Smooth muscle cell (in vitro differentiated cells): ENCODE measurements around the gene WWP2. TPM values are rescaled to one million over a fixed set of nuclear protein-coding genes. Genes with fewer than 3 reads are reported as not detected.
"Not testable (repeated sequence)": the region's sequence is repeated elsewhere in the genome, so short reads cannot be mapped to it uniquely, and the experiment has no call there.

Source experiments
- DNase-seq: peaks from one replicate; lab custom pipeline; 2025; ENCODE audit not compliant: unreplicated experiment; lab: John Stamatoyannopoulos, UW
- H2AFZ ChIP-seq: fragments of 200-600 bp; sonication (generic); 2 replicates; pipeline ENCODE4 v1.6.0; 2016; ENCODE audit warnings: antibody characterized with exemption, low read depth, mild to moderate bottlenecking
- H3F3A ChIP-seq: fragments of 200-600 bp; sonication (generic); 2 replicates; pipeline ENCODE4 v1.6.0; 2017; ENCODE audit warnings: antibody characterized with exemption, low read depth
- H3K27ac ChIP-seq: fragments of 200-600 bp; sonication (generic); 2 replicates; pipeline ENCODE4 v1.5.1; 2016; ENCODE audit warnings: low read depth, mild to moderate bottlenecking
- H3K27me3 ChIP-seq: fragments of 200-600 bp; sonication (generic); 2 replicates; pipeline ENCODE4 v1.6.1; 2016; ENCODE audit warnings: low read depth, mild to moderate bottlenecking
- H3K36me3 ChIP-seq: fragments of 200-600 bp; sonication (generic); 2 replicates; pipeline ENCODE4 v1.5.1; 2016; ENCODE audit warnings: low read depth
- H3K4me1 ChIP-seq: fragments of 200-600 bp; sonication (generic); 2 replicates; pipeline ENCODE4 v1.5.1; 2016; ENCODE audit warnings: low read depth
- H3K4me2 ChIP-seq: fragments of 200-600 bp; sonication (generic); 2 replicates; pipeline ENCODE4 v1.6.0; 2016; ENCODE audit warnings: mild to moderate bottlenecking
- H3K4me3 ChIP-seq: fragments of 200-600 bp; sonication (generic); 2 replicates; pipeline ENCODE4 v1.5.1; 2016; ENCODE audit warnings: mild to moderate bottlenecking
- H3K79me2 ChIP-seq: fragments of 200-600 bp; sonication (generic); 2 replicates; pipeline ENCODE4 v1.6.0; 2016; ENCODE audit warnings: low read depth, mild to moderate bottlenecking
- H3K9ac ChIP-seq: fragments of 200-600 bp; sonication (generic); 2 replicates; pipeline ENCODE4 v1.6.0; 2016; ENCODE audit warnings: low read depth
- H3K9me3 ChIP-seq: fragments of 200-600 bp; sonication (generic); replicated peaks from 2 replicates; pipeline ENCODE4 v1.5.1; 2016; ENCODE audit warnings: low read depth
- H4K20me1 ChIP-seq: fragments of 200-600 bp; sonication (generic); 2 replicates; pipeline ENCODE4 v1.6.0; 2016; ENCODE audit warnings: low read depth
- WGBS: methylation state at CpG from one replicate; pipeline ENCODE4 v1.1.7; 2016; ENCODE audit warnings: low lambda C conversion rate; 5-methylcytosine and 5-hydroxymethylcytosine counted together
- polyA plus RNA-seq: library from polyadenylated mRNA; unstranded; fragments of >200 nt; fragmentation: Nextera tagmentation; extraction: Ambion mirVana; gene quantifications from 2 replicates; pipeline ENCODE4 v1.2.1, GENCODE V29; 2016
- total RNA-seq: library from RNA; depleted of rRNA; stranded (reverse); fragments of >200 nt; gene quantifications from 2 replicates; pipeline ENCODE4 v1.2.3, GENCODE V29; 2014
- TF ChIP-seq, protein P1 (sequence below): fragments of 200-600 bp; sonication (generic); IDR thresholded peaks from 2 replicates; pipeline ENCODE4 v1.5.1; 2017; ENCODE audit warnings: borderline replicate concordance, mild to moderate bottlenecking, antibody characterized with exemption; ENCODE audit not compliant: insufficient read depth, poor library complexity, severe bottlenecking

Gene WWP2
- total and polyA plus RNA-seq, 2 experiments from 2014 or later, result 7.8 to 9.0 TPM

DNA sequence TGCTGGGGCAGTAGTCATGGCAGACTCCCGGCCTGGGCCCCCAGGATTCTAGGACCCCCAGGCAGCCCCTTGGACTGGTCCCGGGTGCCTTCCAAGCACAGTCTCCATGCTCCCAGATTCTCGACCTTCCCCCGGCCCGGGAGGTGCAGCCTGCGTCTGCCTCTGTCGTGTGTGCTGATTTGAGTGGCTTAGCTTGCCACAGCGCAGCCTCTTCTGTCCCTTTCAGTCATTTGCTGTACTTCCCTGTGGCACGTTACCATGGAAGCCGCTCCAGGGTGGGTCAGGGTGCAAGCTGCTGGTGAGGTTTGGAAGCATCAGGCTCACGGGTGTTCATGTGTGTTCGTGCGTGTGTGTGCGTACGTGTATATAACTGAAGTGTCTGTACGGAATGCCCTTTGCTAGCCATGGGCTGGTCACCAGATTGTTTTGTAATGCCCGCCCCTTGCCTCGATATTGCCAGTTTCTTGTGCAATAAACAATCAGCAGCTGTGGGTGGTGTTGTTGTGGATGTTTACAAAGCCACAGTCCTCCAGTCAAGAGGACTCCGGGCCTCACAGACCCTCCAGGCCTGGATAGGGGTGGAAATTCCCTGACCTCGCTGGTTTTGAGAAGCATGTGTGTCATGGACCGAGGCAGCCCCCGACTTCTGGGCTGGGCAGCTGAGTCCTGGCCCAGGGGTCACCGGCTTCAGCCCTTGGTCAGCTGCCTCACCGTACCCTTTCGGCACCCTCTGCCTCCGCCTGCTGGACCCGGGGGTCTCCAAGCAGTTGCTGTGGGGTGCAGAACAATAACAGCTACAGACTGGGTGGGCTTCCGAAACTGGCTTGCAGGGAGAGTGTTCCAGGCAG is 179.3 kb downstream of the WWP2 start:
- Histone ChIP-seq H2AFZ (no peak overlapping the region), H3K79me2 (no peaks in the 10 kb centered on the region), H3K27me3 (no peaks in the 10 kb centered on the region), H3K4me2 (no peak overlapping the region), H3K9me3 (no peaks in the 10 kb centered on the region), H3K4me3 (no peak overlapping the region), H3K4me1 (peaks cover 3% of the 10 kb centered on the region), H3K36me3 (no peaks in the 10 kb centered on the region), H3F3A (no peaks in the 10 kb centered on the region), H3K9ac (no peak overlapping the region), H3K27ac (no peak overlapping the region), H4K20me1 (no peaks in the 10 kb centered on the region)
- no peak for DNase-seq
- 93% methylated on average over 28 of the region's 28 CpGs for WGBS
- TF ChIP-seq, protein P1, sequence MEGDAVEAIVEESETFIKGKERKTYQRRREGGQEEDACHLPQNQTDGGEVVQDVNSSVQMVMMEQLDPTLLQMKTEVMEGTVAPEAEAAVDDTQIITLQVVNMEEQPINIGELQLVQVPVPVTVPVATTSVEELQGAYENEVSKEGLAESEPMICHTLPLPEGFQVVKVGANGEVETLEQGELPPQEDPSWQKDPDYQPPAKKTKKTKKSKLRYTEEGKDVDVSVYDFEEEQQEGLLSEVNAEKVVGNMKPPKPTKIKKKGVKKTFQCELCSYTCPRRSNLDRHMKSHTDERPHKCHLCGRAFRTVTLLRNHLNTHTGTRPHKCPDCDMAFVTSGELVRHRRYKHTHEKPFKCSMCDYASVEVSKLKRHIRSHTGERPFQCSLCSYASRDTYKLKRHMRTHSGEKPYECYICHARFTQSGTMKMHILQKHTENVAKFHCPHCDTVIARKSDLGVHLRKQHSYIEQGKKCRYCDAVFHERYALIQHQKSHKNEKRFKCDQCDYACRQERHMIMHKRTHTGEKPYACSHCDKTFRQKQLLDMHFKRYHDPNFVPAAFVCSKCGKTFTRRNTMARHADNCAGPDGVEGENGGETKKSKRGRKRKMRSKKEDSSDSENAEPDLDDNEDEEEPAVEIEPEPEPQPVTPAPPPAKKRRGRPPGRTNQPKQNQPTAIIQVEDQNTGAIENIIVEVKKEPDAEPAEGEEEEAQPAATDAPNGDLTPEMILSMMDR, result no peak

DNA sequence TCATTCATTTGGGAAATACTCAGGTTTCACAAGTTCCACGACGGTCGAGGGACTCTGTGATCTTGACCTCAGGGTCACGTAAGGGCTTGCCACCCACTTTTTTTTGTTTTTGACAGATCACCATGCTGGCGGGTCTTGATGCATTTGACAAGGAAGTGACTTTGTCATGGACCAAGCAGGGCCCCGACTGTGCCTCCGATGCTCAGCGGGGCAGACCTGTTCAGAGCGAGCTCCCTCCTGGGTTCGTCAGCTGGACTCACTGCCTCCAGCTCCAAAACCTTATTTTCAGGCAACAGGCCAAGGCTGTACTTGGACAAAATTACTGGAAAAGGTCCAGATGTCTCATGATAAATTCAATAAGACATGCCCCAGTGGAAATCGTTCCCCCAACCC is 180.0 kb downstream of the WWP2 start:
- no peaks in the 10 kb centered on the region for H3K27me3 ChIP-seq
- TF ChIP-seq, protein P1, result no peak
- H3K36me3 ChIP-seq, result no peaks in the 10 kb centered on the region
- no peaks in the 10 kb centered on the region for H3K9me3 ChIP-seq
- no peaks in the 10 kb centered on the region for H3K79me2 ChIP-seq
- peaks cover 3% of the 10 kb centered on the region for H3K4me1 ChIP-seq
- no peaks in the 10 kb centered on the region for H4K20me1 ChIP-seq
- no peak overlapping the region for H3K9ac ChIP-seq
- H3K4me2 ChIP-seq, result no peak overlapping the region
- H2AFZ ChIP-seq, result no peak overlapping the region
- WGBS, result 95% methylated on average over 11 of the region's 11 CpGs
- no peak overlapping the region for H3K27ac ChIP-seq
- H3F3A ChIP-seq, result no peaks in the 10 kb centered on the region
- no peak overlapping the region for H3K4me3 ChIP-seq
- no peak for DNase-seq

DNA sequence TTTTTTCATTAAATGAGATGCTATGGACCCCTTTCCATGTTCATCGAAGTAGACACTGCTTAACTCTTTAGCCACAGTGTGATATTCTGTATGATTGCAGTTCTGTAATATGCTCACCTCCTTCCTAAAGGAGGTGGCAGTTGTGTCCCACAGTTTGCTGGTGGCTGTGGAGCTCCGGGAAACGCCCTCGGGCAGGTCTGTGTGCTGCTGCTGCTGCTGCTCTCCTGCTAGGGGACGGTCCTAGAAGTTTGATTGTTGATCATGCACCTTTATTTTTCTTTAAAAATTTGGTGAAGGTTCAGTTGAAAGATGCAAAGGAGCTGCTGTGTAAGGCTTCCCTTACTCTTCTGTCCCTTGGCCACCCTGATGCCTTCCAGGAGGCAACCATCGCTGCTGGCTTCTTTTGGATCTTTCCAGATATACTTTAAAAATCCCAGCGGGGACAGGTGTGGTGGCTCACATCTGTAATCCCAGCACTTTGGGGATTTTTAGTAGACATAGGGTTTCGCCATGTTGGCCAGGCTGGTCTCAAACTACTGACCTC is 180.6 kb downstream of the WWP2 start:
- H2AFZ ChIP-seq, result no peak overlapping the region
- H3K27me3 ChIP-seq, result no peaks in the 10 kb centered on the region
- no peak overlapping the region for H3K4me2 ChIP-seq
- no peaks in the 10 kb centered on the region for H3F3A ChIP-seq
- no peak for DNase-seq
- TF ChIP-seq, protein P1, result no peak
- 91% methylated on average over 8 of the region's 8 CpGs for WGBS
- no peaks in the 10 kb centered on the region for H3K36me3 ChIP-seq
- no peaks in the 10 kb centered on the region for H3K9me3 ChIP-seq
- H3K27ac ChIP-seq, result no peak overlapping the region
- no peaks in the 10 kb centered on the region for H4K20me1 ChIP-seq
- H3K9ac ChIP-seq, result no peak overlapping the region
- H3K4me1 ChIP-seq, result peaks cover 3% of the 10 kb centered on the region
- H3K79me2 ChIP-seq, result no peaks in the 10 kb centered on the region
- no peak overlapping the region for H3K4me3 ChIP-seq

DNA sequence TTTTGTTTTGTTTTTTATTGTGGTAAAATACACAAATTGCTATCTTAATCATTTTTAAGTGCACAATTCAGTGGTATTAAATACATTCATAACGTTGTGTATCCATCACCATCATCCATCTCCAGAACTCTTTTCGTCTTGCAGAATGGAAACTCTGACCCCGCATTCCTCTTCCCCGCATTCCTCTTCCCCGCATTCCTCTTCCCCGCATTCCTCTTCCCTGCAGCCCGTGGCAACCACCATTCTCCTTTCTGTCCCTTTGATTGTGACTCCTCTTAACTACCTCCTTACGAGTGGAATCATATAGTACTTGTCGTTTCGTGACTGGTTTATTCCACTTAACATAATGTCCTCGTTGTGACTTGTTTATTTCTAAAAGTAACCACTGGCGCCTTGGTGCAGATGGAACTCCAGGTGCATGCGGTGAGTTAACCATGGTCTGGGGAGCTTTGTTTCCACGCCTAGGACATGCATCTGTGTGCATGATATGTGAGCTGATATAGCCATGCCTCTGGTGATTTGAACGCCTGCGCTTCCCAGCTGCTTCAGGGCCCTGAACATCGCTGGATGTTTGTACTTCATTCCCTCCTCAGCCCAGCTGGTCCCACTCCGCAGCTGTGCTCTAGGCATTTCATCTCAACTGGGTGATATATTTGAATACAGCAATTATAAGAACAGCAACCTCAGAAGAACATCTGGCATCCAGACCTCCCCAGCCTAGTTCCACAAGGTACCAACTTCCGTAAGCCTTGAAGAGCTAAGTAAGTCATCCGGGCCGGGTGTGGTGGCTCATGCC is 181.3 kb downstream of the WWP2 start:
- WGBS, result 55% methylated on average over 17 of the region's 21 CpGs
- not testable (repeated sequence) for H3K4me1 ChIP-seq, H3K9me3 ChIP-seq

DNA sequence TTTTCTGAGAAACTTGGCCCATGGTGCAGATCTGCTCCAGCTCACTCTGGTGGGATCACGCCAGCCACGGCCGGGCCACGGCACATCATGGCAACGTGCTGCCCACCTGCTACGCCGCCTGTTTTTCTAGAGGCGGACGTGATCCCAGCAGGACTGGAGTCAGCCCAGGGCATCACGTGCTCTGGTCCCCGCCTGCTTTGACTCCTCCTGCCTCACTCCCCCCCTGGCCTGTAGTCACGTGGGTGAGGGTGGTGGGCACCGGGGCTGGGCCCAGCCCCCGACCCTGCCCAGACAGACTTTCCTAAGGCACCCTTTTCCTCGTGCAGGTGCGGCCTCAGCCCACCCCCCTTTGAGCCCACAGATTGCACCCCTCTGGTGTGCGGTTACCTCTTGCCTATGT is 188.3 kb downstream of the WWP2 start:
- H3K4me1 ChIP-seq, H3K79me2 ChIP-seq, H3K4me3 ChIP-seq, H3K4me2 ChIP-seq, H3K27ac ChIP-seq, H3K9ac ChIP-seq, H3K9me3 ChIP-seq, H4K20me1 ChIP-seq, DNase-seq, H3K27me3 ChIP-seq, H3K36me3 ChIP-seq, H2AFZ ChIP-seq, H3F3A ChIP-seq: not testable (repeated sequence)
- WGBS, result no CpG with 5 or more reads among the region's 17 CpGs

More for the DNA sequence above, 181.3 kb downstream of the WWP2 start:
- not testable (repeated sequence) for H3K4me2 ChIP-seq, H2AFZ ChIP-seq, H3F3A ChIP-seq, H3K4me3 ChIP-seq, H3K79me2 ChIP-seq, DNase-seq, H4K20me1 ChIP-seq, H3K27ac ChIP-seq, H3K9ac ChIP-seq, H3K27me3 ChIP-seq, H3K36me3 ChIP-seq
